Loucy (cell line): ENCODE data around the gene MCEMP1.

ENCODE experiments used
- H2AFZ ChIP-seq: fragments of 200-600 bp; sonication (generic); 2 replicates; pipeline ENCODE4 v1.6.0; 2016; ENCODE audit warnings: antibody characterized with exemption, mild to moderate bottlenecking, low read length, moderate library complexity
- H3F3A ChIP-seq: fragments of 200-600 bp; 2 replicates; pipeline ENCODE4 v1.6.0; 2016; ENCODE audit warnings: antibody characterized with exemption, low read depth, mild to moderate bottlenecking
- H3K27me3 ChIP-seq: fragments of 200-600 bp; sonication (generic); 2 replicates; pipeline ENCODE4 v1.6.1; 2014; ENCODE audit warnings: low read length, mild to moderate bottlenecking; ENCODE audit not compliant: insufficient read depth, poor library complexity, severe bottlenecking
- H3K36me3 ChIP-seq: fragments of 200-600 bp; sonication (generic); 2 replicates; pipeline ENCODE4 v1.6.1; 2016; ENCODE audit warnings: low read length; ENCODE audit not compliant: insufficient read depth
- H3K4me1 ChIP-seq: fragments of 200-600 bp; sonication (generic); 2 replicates; pipeline ENCODE4 v1.5.1; 2014; ENCODE audit warnings: low read length, mild to moderate bottlenecking; ENCODE audit not compliant: insufficient read depth, poor library complexity, severe bottlenecking
- H3K4me2 ChIP-seq: fragments of 200-600 bp; sonication (generic); 2 replicates; pipeline ENCODE4 v1.6.0; 2014; ENCODE audit warnings: antibody characterized with exemption, low read length, low read depth, mild to moderate bottlenecking; ENCODE audit not compliant: poor library complexity, severe bottlenecking
- H3K4me3 ChIP-seq: fragments of 200-600 bp; sonication (generic); 2 replicates; pipeline ENCODE4 v1.5.1; 2014; ENCODE audit warnings: low read length, mild to moderate bottlenecking, mixed read lengths; ENCODE audit not compliant: poor library complexity, severe bottlenecking
- H3K79me2 ChIP-seq: fragments of 200-600 bp; sonication (generic); 2 replicates; pipeline ENCODE4 v1.6.1; 2014; ENCODE audit warnings: low read length; ENCODE audit not compliant: insufficient read depth
- H3K9ac ChIP-seq: fragments of 200-600 bp; sonication (generic); 2 replicates; pipeline ENCODE4 v1.6.0; 2014; ENCODE audit warnings: mild to moderate bottlenecking, low read depth, low read length, moderate library complexity; ENCODE audit not compliant: poor library complexity, severe bottlenecking
- H3K9me2 ChIP-seq: fragments of 200-600 bp; sonication (generic); replicated peaks from 2 replicates; pipeline ENCODE4 v1.6.1; 2016; ENCODE audit warnings: low read depth, low read length, mixed read lengths
- H3K9me3 ChIP-seq: fragments of 200-600 bp; sonication (generic); 2 replicates; pipeline ENCODE4 v1.6.1; 2014; ENCODE audit warnings: mild to moderate bottlenecking, antibody characterized with exemption, low read length, low read depth; ENCODE audit not compliant: insufficient read depth
- H4K20me1 ChIP-seq: fragments of 200-600 bp; sonication (generic); 2 replicates; pipeline ENCODE4 v1.6.0; 2014; ENCODE audit warnings: antibody characterized with exemption, low read length, mild to moderate bottlenecking; ENCODE audit not compliant: insufficient read depth, poor library complexity, severe bottlenecking
- EZH2phosphoT487 ChIP-seq: fragments of 200-600 bp; IDR thresholded peaks from 2 replicates; pipeline ENCODE4 v1.6.1; 2018; ENCODE audit warnings: antibody characterized with exemption, mild to moderate bottlenecking, moderate library complexity, borderline replicate concordance
- TF ChIP-seq, protein P1 (sequence below): fragments of 200-600 bp; sonication (generic); conservative IDR thresholded peaks from 2 replicates; pipeline ENCODE4 v1.5.1; 2014; ENCODE audit warnings: mild to moderate bottlenecking, antibody characterized with exemption, low read length

Gene MCEMP1

DNA sequence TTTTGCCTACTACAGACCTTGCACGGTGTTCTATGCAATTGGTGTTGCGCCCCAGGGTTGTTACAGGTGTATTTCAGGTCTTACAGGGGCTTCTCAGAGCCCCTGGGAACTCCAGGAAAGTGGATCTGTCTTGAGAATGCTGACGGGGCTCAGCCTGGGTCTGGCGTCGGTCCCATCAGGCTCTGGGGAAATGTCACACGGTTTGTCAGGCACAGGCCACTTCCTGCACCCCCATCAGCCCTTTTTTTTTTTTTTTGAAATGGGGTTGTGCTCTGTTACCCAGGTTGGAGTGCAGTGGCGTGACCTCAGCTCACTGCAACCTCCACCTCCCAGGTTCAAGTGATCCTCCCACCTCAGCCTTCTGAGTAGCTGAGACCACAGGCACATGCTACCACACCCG, 41.8 kb downstream of the MCEMP1 start:
- Histone ChIP-seq H3K4me1 (no peaks in the 10 kb centered on the region), H2AFZ (no peak overlapping the region), H3K9me2 (no peaks in the 10 kb centered on the region), H3K9ac (no peak overlapping the region), H3K36me3 (no peaks in the 10 kb centered on the region), H3K79me2 (no peaks in the 10 kb centered on the region), H3K4me3 (no peak overlapping the region), H3K27me3 (no peaks in the 10 kb centered on the region), H3K9me3 (no peaks in the 10 kb centered on the region), H3F3A (no peaks in the 10 kb centered on the region), H3K4me2 (no peak overlapping the region), H4K20me1 (no peaks in the 10 kb centered on the region)
- TF ChIP-seq, protein P1, sequence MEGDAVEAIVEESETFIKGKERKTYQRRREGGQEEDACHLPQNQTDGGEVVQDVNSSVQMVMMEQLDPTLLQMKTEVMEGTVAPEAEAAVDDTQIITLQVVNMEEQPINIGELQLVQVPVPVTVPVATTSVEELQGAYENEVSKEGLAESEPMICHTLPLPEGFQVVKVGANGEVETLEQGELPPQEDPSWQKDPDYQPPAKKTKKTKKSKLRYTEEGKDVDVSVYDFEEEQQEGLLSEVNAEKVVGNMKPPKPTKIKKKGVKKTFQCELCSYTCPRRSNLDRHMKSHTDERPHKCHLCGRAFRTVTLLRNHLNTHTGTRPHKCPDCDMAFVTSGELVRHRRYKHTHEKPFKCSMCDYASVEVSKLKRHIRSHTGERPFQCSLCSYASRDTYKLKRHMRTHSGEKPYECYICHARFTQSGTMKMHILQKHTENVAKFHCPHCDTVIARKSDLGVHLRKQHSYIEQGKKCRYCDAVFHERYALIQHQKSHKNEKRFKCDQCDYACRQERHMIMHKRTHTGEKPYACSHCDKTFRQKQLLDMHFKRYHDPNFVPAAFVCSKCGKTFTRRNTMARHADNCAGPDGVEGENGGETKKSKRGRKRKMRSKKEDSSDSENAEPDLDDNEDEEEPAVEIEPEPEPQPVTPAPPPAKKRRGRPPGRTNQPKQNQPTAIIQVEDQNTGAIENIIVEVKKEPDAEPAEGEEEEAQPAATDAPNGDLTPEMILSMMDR = no peak
- TF ChIP-seq EZH2phosphoT487 = no peak

DNA sequence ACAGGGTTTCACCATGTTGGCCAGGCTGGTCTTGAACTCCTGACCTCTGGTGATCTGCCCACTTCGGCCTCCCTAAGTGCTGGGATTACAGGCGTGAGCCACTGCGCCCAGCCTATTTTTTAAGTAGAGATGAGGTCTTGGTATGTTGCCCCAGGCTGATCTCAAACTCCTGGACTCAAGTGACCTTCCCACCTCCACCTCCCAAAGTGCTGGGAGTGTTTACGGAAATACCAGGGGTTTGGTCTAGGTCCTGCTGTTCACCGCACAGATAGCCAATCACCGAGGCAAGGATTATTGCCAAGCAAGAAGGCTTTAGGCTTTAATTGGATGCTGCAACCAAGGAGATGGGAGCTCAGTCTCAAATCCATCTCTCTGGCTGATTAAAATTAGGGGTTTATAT, 43.5 kb downstream of the MCEMP1 start:
- no peaks in the 10 kb centered on the region for H4K20me1 ChIP-seq
- H3K36me3 ChIP-seq = no peaks in the 10 kb centered on the region
- TF ChIP-seq, protein P1 = no peak
- TF ChIP-seq EZH2phosphoT487 = no peak
- H3K9me3 ChIP-seq = no peaks in the 10 kb centered on the region
- H3K27me3 ChIP-seq = no peaks in the 10 kb centered on the region
- H3K9ac ChIP-seq = no peak overlapping the region
- H2AFZ ChIP-seq = no peak overlapping the region
- no peak overlapping the region for H3K4me3 ChIP-seq
- H3K79me2 ChIP-seq = no peaks in the 10 kb centered on the region
- H3K4me1 ChIP-seq = no peaks in the 10 kb centered on the region
- H3F3A ChIP-seq = no peaks in the 10 kb centered on the region
- H3K4me2 ChIP-seq = no peak overlapping the region
- no peaks in the 10 kb centered on the region for H3K9me2 ChIP-seq

DNA sequence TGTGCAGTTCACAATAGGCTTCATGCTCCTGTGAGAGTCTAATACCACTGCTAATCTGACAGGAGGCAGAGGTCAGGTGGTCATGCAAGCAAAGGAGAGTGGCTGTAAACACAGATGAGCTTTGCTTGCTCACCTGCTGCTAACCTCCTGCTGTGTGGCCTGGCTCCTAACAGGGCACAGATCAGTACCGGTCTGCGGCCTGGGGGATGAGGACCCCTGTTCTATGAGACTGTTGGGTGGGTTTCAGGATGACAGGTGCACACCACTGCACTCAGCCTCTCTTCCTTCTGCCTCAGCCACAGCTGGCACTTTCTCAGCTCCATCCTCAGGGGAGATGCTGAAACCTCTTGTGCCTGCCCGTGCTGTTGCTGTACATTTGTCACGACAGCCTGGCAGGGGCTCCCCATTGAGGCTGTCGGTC, 45.4 kb downstream of the MCEMP1 start:
- Histone ChIP-seq H3K9me2 (no peaks in the 10 kb centered on the region), H3K36me3 (no peaks in the 10 kb centered on the region), H3K4me1 (no peaks in the 10 kb centered on the region), H4K20me1 (no peaks in the 10 kb centered on the region), H3K27me3 (no peaks in the 10 kb centered on the region), H3K4me3 (no peak overlapping the region), H3K4me2 (no peak overlapping the region), H3K9ac (no peak overlapping the region), H3K79me2 (no peaks in the 10 kb centered on the region), H2AFZ (no peak overlapping the region), H3F3A (no peaks in the 10 kb centered on the region), H3K9me3 (no peaks in the 10 kb centered on the region)
- TF ChIP-seq EZH2phosphoT487 = no peak
- TF ChIP-seq, protein P1 = no peak
